ENCODE results near the gene ABLIM2.
A peak's percentile ranks its signal among the peaks of the same experiment; 100 is the strongest.
"Not testable (repeated sequence)": the region's sequence is repeated elsewhere in the genome, so short reads cannot be mapped to it uniquely, and the experiment has no call there.

The ABLIM2 gene

DNA sequence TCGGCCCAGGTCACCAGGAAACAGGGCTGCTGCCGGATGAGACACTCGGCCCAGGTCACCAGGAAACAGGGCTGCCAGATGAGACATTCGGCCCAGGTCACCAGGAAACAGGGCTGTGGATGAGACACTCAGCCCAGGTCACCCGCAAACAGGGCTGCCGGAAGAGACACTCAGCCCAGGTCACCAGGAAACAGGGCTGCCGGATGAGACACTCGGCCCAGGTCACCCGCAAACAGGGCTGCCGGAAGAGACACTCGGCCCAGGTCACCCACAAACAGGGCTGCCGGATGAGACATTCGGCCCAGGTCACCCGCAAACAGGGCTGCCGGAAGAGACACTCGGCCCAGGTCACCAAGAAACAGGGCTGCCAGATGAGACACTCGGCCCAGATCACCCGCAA is 240.4 kb downstream of the ABLIM2 start:
- not testable (repeated sequence) for DNase-seq

DNA sequence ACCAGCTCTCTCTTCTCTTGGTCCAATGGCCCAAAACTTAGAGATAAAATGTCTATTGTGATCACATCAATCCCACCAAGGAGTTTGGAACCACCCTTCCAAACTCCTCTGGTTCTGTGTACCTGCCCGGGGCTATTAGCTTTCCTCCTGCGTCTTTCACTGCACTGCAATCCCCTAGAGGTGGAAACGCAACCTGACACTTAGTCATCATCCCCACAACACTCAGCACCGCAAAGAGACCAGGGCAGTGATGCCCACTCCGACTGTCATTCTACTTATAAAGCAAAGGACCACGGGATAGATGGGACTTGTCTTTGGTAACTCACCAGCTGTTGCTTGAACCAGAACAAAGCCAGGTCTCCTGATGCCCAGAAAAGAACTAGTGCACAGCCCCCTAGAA is 240.9 kb downstream of the ABLIM2 start:
- DNase-seq: peak; percentile 17

DNA sequence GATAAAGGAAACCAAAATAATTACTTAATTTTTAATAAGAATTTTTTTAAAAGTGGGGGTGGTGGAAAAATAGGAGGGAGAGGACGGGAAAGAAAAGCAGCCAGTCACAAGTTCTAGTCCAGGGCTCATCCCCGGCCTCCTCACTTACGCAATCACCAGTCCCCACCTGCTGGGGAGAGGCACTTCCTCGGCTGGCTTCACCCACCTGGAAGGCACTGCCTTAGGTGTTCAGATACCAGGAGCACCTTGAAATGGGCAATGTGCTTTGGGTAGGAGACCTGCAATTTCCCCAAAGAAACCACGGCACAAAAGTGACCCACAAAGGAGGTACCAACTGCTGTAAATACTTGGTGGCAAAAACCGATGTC is 242.8 kb downstream of the ABLIM2 start:
- DNase-seq: no peak

Measured in NCI-H2171 treated with DMSO at 0.1 percent for 48 hours (cell line).